ENCODE measurements around the gene TEP1.

Gene TEP1

GRCh38 chr14:20429801-20430669 lies 16.7 kb upstream of the TEP1 start:
- no peak for DNase-seq (ENCODE audit: low read depth in 2 of 2)

GRCh38 chr14:20428802-20429201 lies 15.5 kb upstream of the TEP1 start:
- DNase-seq (ENCODE audit: low read depth in 2 of 2) = no peak

- no peak for DNase-seq (ENCODE audit: low read depth in 2 of 2)
Measured at GRCh38 chr14:20428010-20428365, 14.7 kb upstream of the TEP1 start.

GRCh38 chr14:20427231-20428009 lies 14.1 kb upstream of the TEP1 start:
- DNase-seq (ENCODE audit: low read depth in 2 of 2) = no peak

- no peak for DNase-seq (ENCODE audit: low read depth in 2 of 2)
Measured at GRCh38 chr14:20424851-20425250, 11.6 kb upstream of the TEP1 start.

- DNase-seq (ENCODE audit: low read depth in 2 of 2) = no peak
Measured at GRCh38 chr14:20422886-20423285, 9.6 kb upstream of the TEP1 start.

GRCh38 chr14:20421267-20421666 lies 8.0 kb upstream of the TEP1 start:
- DNase-seq (ENCODE audit: low read depth in 2 of 2) = no peak

GRCh38 chr14:20419419-20419818 lies 6.1 kb upstream of the TEP1 start:
- no peak for DNase-seq (ENCODE audit: low read depth in 2 of 2)

- no peak for DNase-seq (ENCODE audit: low read depth in 2 of 2)
Measured at GRCh38 chr14:20418501-20418909, 5.2 kb upstream of the TEP1 start.

GRCh38 chr14:20417250-20418186 lies 4.2 kb upstream of the TEP1 start:
- no peak for DNase-seq (ENCODE audit: low read depth in 2 of 2)

GRCh38 chr14:20416223-20416622 lies 2.9 kb upstream of the TEP1 start:
- DNase-seq (ENCODE audit: low read depth in 2 of 2) = no peak

- peak in 1 of 2 experiments; percentile 8 for DNase-seq (ENCODE audit: low read depth in 2 of 2)
Measured at GRCh38 chr14:20415782-20416206, 2.5 kb upstream of the TEP1 start.

GRCh38 chr14:20413744-20414082 lies 412 bp upstream of the TEP1 start:
- DNase-seq (ENCODE audit: low read depth in 2 of 2) = no peak

GRCh38 chr14:20412411-20412810 lies 890 bp downstream of the TEP1 start:
- DNase-seq (ENCODE audit: low read depth in 2 of 2) = no peak

GRCh38 chr14:20409226-20409625 lies 4.1 kb downstream of the TEP1 start:
- DNase-seq (ENCODE audit: low read depth in 2 of 2) = peak; percentile 10 to 30

GRCh38 chr14:20403521-20403920 lies 9.8 kb downstream of the TEP1 start:
- DNase-seq (ENCODE audit: low read depth in 2 of 2) = no peak

GRCh38 chr14:20400965-20401593 lies 12.2 kb downstream of the TEP1 start:
- DNase-seq (ENCODE audit: low read depth in 2 of 2) = no peak

- no peak for DNase-seq (ENCODE audit: low read depth in 2 of 2)
Measured at GRCh38 chr14:20400589-20400964, 12.7 kb downstream of the TEP1 start.

GRCh38 chr14:20397511-20397910 lies 15.8 kb downstream of the TEP1 start:
- DNase-seq (ENCODE audit: low read depth in 2 of 2) = no peak

GRCh38 chr14:20391505-20391904 lies 21.8 kb downstream of the TEP1 start:
- DNase-seq (ENCODE audit: low read depth in 2 of 2) = no peak

GRCh38 chr14:20388159-20388558 lies 25.1 kb downstream of the TEP1 start:
- no peak for DNase-seq (ENCODE audit: low read depth in 2 of 2)

- no peak for DNase-seq (ENCODE audit: low read depth in 2 of 2)
Measured at GRCh38 chr14:20387576-20387975, 25.7 kb downstream of the TEP1 start.
